HS-5 (cell line): ENCODE measurements around the gene PRLH.
"Not testable (repeated sequence)": the region's sequence is repeated elsewhere in the genome, so short reads cannot be mapped to it uniquely, and the experiment has no call there.

ENCODE experiments used
- DNase-seq: peaks from one replicate; pipeline ENCODE4 v3.0.0-alpha.2; 2012; ENCODE audit warnings: low read depth

Gene PRLH

GRCh38 chr2:237583385-237584295 lies 17.3 kb downstream of the PRLH start:
- DNase-seq: no peak

- DNase-seq: no peak
Measured at GRCh38 chr2:237585590-237586221, 19.3 kb downstream of the PRLH start.

DNA sequence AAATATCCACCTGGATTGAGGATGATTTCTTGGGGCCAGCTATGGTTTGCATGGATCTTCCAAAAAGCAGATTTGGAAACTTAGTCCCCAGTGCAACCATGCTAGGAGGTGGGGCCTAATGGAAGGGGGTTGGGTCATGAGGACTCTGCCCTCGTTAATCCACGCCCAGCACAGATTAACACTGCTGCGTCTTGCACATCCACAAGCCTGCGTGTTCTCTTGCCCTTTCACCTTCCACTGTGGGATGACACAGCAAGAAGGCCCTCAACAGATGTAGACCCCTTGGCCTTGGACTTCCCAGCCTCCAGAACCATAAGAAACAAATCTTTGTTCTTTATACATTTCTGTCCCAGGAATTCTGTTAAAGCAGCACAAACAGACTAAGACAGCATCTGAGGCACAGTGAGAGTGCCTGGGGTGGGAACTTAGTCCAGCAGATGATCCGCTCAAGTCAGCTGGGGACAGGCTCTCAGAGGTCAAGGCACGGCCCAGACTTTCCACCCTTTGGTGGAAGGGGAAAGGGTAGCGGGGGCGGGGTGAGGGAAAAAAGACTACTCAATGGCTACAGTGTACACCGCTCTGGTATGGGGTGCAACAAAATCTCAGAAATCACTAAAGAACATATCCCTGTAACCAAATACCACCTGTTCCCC lies 21.8 kb downstream of the PRLH start:
- no peak for DNase-seq

DNA sequence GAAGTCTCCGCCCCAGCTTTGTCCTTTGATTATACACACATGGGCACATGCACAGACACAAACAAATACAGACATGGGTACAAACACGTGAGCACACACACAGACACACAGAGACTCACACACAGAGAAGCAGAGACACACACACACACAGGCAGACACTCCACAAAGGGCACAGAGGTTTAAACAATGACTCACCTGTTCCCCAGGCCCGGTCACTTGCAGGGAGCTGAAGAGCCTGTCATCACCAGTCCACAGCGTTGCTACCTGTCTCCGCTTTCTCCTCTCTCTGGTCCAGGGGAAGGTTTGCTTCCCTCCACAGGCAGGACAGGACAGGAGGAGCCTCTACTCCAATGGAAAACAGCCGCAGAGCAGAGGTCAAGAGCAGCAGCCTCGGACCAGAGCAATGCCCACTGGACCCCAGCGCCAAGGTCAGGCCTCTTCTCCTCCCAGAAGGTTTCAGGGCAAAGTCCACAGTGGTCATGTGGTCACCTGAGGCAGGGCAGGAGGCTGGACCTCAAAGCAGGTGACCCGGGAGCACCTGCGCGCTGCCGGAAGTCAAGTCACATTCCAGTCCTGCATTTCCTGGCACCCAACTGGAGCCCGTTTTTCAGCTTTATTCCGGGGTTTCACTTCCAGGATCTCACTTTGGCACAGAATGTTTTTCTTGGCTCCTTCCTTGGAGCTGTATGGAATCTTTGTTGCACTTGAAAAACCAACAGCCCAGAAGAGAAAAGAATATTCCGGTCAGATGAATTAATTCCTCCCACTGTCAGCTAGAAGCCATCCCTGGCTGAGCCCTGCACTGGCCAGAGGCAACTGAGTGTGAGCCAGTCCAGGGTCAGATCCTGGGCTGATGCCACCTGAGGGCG lies 24.1 kb downstream of the PRLH start, which contains the start of gene RAB17:
TSS of gene RAB17 (minus strand) at position 463 of the 869 bp plus-strand sequence. CDS start 4,580 bp downstream, outside the sequence.
- no peak for DNase-seq

GRCh38 chr2:237591141-237591881 lies 24.9 kb downstream of the PRLH start:
- no peak for DNase-seq

GRCh38 chr2:237592425-237592980 lies 26.1 kb downstream of the PRLH start:
- DNase-seq: no peak

DNA sequence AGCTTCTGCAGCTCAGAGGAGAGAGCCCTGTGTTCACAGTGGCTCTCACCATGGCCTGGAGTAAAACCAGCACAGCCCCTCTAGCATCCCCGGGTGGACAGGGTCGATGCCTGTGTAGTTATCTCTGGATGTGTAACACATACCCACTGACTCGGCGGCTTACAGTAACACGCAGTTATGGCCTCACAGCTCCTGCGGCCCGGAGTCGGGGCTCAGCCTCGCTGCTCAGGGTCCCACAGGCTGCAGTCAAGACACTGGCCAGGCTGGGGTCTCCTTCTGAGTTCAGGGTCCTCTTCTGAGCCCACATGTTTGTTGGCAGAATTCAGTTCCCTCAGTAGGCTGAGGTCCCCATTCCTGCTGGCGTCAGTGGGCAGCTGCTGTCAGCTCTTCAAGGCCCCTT lies 26.7 kb downstream of the PRLH start:
- DNase-seq: no peak

- DNase-seq: no peak
Measured at GRCh38 chr2:237593596-237594320, 27.4 kb downstream of the PRLH start.

DNA sequence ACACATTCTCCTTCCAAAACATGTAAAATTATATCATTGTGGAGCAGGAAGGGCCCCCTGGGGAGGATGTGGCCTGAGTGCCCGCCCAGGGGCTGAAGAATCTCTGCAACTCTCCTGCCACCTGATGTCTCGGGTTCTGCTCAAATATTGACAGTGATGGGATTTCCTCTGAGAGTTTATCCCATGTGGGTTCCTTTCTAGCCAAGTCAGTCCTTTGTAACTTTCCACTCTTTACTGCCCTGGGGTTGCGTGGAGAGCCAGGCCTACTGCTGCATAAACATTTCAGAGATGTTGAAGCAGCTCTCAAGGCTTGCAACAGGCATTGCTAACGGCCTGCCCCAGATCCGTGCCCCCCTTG lies 28.1 kb downstream of the PRLH start:
- no peak for DNase-seq

GRCh38 chr2:237595829-237596519 lies 29.6 kb downstream of the PRLH start:
- DNase-seq: not testable (repeated sequence)

- no peak for DNase-seq
Measured at GRCh38 chr2:237596520-237597195, 30.3 kb downstream of the PRLH start.

GRCh38 chr2:237597196-237598145 lies 31.1 kb downstream of the PRLH start:
- no peak for DNase-seq

- no peak for DNase-seq
Measured at GRCh38 chr2:237598468-237599208, 32.3 kb downstream of the PRLH start.

- no peak for DNase-seq
Measured at GRCh38 chr2:237599465-237600110, 33.2 kb downstream of the PRLH start.

DNA sequence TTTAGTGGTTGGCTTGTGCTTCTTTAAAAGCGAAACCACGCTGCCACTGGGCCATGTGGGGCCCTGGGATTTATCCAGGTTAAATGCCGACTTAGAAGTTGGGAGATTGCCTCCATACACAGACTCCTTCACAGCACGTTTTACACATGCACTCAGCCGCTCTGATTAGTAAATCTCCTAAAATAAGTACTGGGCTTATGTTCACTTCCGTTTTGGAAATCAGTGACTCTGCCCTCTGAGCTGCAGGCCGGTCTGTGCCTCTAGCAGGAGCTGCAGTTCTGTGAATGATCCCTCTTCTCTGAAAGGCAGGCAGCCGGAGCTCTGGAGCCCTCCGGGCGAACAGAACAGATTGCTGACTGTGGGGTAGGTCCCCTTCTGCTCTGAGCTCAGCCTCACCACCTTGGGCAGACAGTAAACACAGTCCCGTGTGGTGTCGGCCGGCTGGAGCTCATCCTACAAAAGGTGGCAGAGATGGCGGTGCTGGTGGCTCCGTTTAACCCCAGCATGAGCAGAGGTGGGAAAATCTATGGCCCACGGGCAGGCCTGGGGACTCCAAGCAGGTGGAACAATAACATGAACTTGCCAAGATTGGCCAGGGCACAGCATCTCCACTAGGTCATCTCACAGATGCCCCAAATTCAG lies 34.0 kb downstream of the PRLH start:
- DNase-seq: no peak
